Mucosa of rectum (tissue), 2 donors: ENCODE data around the gene KRTAP10-7.
"Not testable (repeated sequence)": the region's sequence is repeated elsewhere in the genome, so short reads cannot be mapped to it uniquely, and the experiment has no call there.

Experiments used
- H3K27ac ChIP-seq, 2 donors: one replicate each; pipeline ENCODE4 v1.7.0; 2013; ENCODE audit warnings: inconsistent platforms in 2 of 2, low read depth in 2 of 2, low read length in 2 of 2
- H3K27me3 ChIP-seq, 2 donors: one replicate each; pipeline ENCODE4 v1.7.0; 2013; ENCODE audit warnings: low read length in 2 of 2; ENCODE audit not compliant: control insufficient read depth in 2 of 2, insufficient read depth in 2 of 2
- H3K36me3 ChIP-seq, 2 donors: one replicate each; pipeline ENCODE4 v1.7.0; 2013; ENCODE audit warnings: low read length in 2 of 2; ENCODE audit not compliant: control insufficient read depth in 2 of 2, insufficient read depth in 2 of 2
- H3K4me1 ChIP-seq, 2 donors: one replicate each; pipeline ENCODE4 v1.7.0; 2013; ENCODE audit warnings: low read length in 2 of 2, mild to moderate bottlenecking in 1 of 2; ENCODE audit not compliant: control insufficient read depth in 2 of 2, insufficient read depth in 2 of 2
- H3K4me3 ChIP-seq, 2 donors: one replicate each; pipeline ENCODE4 v1.7.0; 2013; ENCODE audit warnings: low read length in 2 of 2
- H3K9ac ChIP-seq, 2 donors: one replicate each; pipeline ENCODE4 v1.7.0; 2013; ENCODE audit warnings: low read length in 2 of 2, low read depth in 1 of 2, mild to moderate bottlenecking in 1 of 2
- H3K9me3 ChIP-seq, 2 donors: one replicate each; pipeline ENCODE4 v1.7.0; 2013; ENCODE audit warnings: low read length in 2 of 2; ENCODE audit not compliant: control insufficient read depth in 2 of 2
- donor health status: healthy.
- donor health status: Normal muscosa, but diverticular disease.

Gene KRTAP10-7

GRCh38 chr21:44571844-44572782 lies 28.3 kb upstream of the KRTAP10-7 start:
- Histone ChIP-seq H3K4me1 (peaks cover 3 to 16% of the 10 kb centered on the region in 2 donors), H3K27ac (no peak overlapping the region), H3K4me3 (no peak overlapping the region), H3K27me3 (peaks cover 0 to 3% of the 10 kb centered on the region in 2 donors), H3K9me3 (no peaks in the 10 kb centered on the region), H3K36me3 (no peaks in the 10 kb centered on the region), H3K9ac (no peak overlapping the region)

GRCh38 chr21:44572959-44573583 lies 27.3 kb upstream of the KRTAP10-7 start:
- H3K4me1 ChIP-seq, result peaks cover 3 to 16% of the 10 kb centered on the region in 2 donors
- no peak overlapping the region for H3K4me3 ChIP-seq
- H3K36me3 ChIP-seq, result no peaks in the 10 kb centered on the region
- H3K9ac ChIP-seq, result no peak overlapping the region
- no peaks in the 10 kb centered on the region for H3K9me3 ChIP-seq
- H3K27me3 ChIP-seq, result peaks cover 0 to 3% of the 10 kb centered on the region in 2 donors
- no peak overlapping the region for H3K27ac ChIP-seq

- H3K27me3 ChIP-seq, H3K27ac ChIP-seq, H3K9me3 ChIP-seq, H3K9ac ChIP-seq, H3K36me3 ChIP-seq: not testable (repeated sequence)
- H3K4me3 ChIP-seq, result peak within 1 kb of the TSS in 1 of 2 donors; percentile 53
- H3K4me1 ChIP-seq, result peaks cover 3 to 16% of the 10 kb centered on the region in 2 donors
These were observed 26.6 kb upstream of the KRTAP10-7 start, which contains the start of gene KRTAP10-4 for GRCh38 chr21:44573630-44574456. TSS of gene KRTAP10-4 (plus strand) at chr21:44573729. CDS start at chr21:44573759, 30 bp downstream.

- Histone ChIP-seq H3K27ac (peak overlapping the region in 1 of 2 donors; percentile 6), H3K9ac (no peak overlapping the region), H3K4me3 (peak overlapping the region in 1 of 2 donors; percentile 53), H3K9me3 (no peaks in the 10 kb centered on the region), H3K27me3 (peaks cover 0 to 3% of the 10 kb centered on the region in 2 donors), H3K4me1 (peaks cover 3 to 16% of the 10 kb centered on the region in 2 donors), H3K36me3 (no peaks in the 10 kb centered on the region)
These were observed 25.7 kb upstream of the KRTAP10-7 start for GRCh38 chr21:44574457-44575306.

GRCh38 chr21:44575307-44576024 lies 24.9 kb upstream of the KRTAP10-7 start:
- Histone ChIP-seq H3K4me3 (no peak overlapping the region), H3K9me3 (no peaks in the 10 kb centered on the region), H3K9ac (no peak overlapping the region), H3K27ac (peak overlapping the region in 1 of 2 donors; percentile 6), H3K36me3 (no peaks in the 10 kb centered on the region), H3K4me1 (peaks cover 3 to 21% of the 10 kb centered on the region in 2 donors), H3K27me3 (peaks cover 0 to 3% of the 10 kb centered on the region in 2 donors)

GRCh38 chr21:44576025-44576420 lies 24.4 kb upstream of the KRTAP10-7 start:
- no peak overlapping the region for H3K9ac ChIP-seq
- H3K36me3 ChIP-seq, result no peaks in the 10 kb centered on the region
- H3K27ac ChIP-seq, result no peak overlapping the region
- no peaks in the 10 kb centered on the region for H3K9me3 ChIP-seq
- H3K4me3 ChIP-seq, result no peak overlapping the region
- peaks cover 0 to 3% of the 10 kb centered on the region in 2 donors for H3K27me3 ChIP-seq
- H3K4me1 ChIP-seq, result peaks cover 3 to 22% of the 10 kb centered on the region in 2 donors

GRCh38 chr21:44578371-44579055 lies 21.9 kb upstream of the KRTAP10-7 start:
- Histone ChIP-seq H3K4me1 (peaks cover 3 to 22% of the 10 kb centered on the region in 2 donors), H3K36me3 (no peaks in the 10 kb centered on the region), H3K9ac (no peak overlapping the region), H3K27ac (no peak overlapping the region), H3K9me3 (peaks cover 0 to 2% of the 10 kb centered on the region in 2 donors), H3K27me3 (peaks cover 0 to 3% of the 10 kb centered on the region in 2 donors), H3K4me3 (no peak overlapping the region)

GRCh38 chr21:44579056-44579832 lies 21.2 kb upstream of the KRTAP10-7 start:
- no peak overlapping the region for H3K9ac ChIP-seq
- peaks cover 0 to 2% of the 10 kb centered on the region in 2 donors for H3K9me3 ChIP-seq
- H3K4me3 ChIP-seq, result no peak overlapping the region
- peaks cover 0 to 3% of the 10 kb centered on the region in 2 donors for H3K27me3 ChIP-seq
- H3K36me3 ChIP-seq, result no peaks in the 10 kb centered on the region
- H3K27ac ChIP-seq, result no peak overlapping the region
- H3K4me1 ChIP-seq, result peaks cover 3 to 21% of the 10 kb centered on the region in 2 donors
